Uterus (tissue), 2 donors: ENCODE results near the gene TMEM273.

ENCODE experiments used
- POLR2A ChIP-seq, 2 donors: fragments of 450-650 bp; IDR thresholded peaks; one replicate each; pipeline ENCODE4 v1.6.1; 2016; ENCODE audit warnings: antibody characterized with exemption in 2 of 2, mild to moderate bottlenecking in 1 of 2, moderate library complexity in 1 of 2
- TF ChIP-seq, protein P1 (sequence below), 4 experiments: fragments of 200-600 bp in 2 of 4; fragments of 450-650 bp in 2 of 4; sonication (generic) in 2 of 4; IDR thresholded peaks; one replicate each; pipeline ENCODE4 v1.5.1; 2016 to 2019; ENCODE audit warnings: antibody characterized with exemption in 4 of 4, mild to moderate bottlenecking in 2 of 4, moderate library complexity in 1 of 4

- TF ChIP-seq, protein P1, sequence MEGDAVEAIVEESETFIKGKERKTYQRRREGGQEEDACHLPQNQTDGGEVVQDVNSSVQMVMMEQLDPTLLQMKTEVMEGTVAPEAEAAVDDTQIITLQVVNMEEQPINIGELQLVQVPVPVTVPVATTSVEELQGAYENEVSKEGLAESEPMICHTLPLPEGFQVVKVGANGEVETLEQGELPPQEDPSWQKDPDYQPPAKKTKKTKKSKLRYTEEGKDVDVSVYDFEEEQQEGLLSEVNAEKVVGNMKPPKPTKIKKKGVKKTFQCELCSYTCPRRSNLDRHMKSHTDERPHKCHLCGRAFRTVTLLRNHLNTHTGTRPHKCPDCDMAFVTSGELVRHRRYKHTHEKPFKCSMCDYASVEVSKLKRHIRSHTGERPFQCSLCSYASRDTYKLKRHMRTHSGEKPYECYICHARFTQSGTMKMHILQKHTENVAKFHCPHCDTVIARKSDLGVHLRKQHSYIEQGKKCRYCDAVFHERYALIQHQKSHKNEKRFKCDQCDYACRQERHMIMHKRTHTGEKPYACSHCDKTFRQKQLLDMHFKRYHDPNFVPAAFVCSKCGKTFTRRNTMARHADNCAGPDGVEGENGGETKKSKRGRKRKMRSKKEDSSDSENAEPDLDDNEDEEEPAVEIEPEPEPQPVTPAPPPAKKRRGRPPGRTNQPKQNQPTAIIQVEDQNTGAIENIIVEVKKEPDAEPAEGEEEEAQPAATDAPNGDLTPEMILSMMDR (IDR thresholded peaks at IDR 0.05) = no peak
- no peak for TF ChIP-seq POLR2A (IDR thresholded peaks at IDR 0.05)
These were observed 34.2 kb downstream of the TMEM273 start for GRCh38 chr10:49153971-49154370.
